Ecto neural progenitor cell (in vitro differentiated cells): ENCODE data around the gene ANKRD13B.

ENCODE experiments used
- DNase-seq: peaks from one replicate; pipeline ENCODE4 v3.0.0-alpha.2; 2018; ENCODE audit warnings: low spot score

The ANKRD13B gene

DNA sequence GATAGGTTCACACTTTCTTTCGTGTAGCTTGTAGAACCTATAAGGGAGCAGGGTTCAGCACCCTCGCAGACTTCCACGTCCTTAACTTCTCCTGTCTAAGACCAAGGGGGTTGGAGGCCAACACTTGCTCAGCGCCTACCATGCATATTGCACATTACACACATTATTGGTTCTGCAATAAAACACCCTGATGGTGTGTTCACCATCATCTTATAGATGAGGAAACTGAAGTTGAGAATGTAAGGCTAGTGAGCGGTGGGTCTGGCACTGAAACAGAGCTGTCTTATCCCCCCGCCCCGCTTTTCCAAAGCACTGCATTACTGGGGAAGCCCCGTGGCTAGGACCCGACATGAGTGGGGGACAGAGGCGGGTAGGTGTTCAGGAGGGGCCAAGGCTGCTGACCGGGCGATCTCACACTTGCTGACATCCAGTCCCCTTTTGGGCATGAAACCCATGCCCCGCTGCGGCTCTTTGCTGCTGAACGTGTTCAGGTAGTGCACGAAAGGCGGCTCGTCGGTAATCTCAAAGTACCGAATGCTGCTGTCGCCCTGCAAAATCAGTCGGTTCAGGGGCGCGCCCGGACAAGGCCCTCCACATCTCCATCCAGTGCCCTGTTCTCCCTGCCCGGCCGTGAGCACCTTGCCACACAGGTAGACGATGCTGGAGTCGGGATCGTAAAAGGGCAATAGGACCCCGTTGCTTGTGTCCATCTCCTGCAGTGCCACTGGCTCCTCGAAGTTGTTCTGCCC lies 23.5 kb downstream of the ANKRD13B start:
- no peak for DNase-seq

GRCh38 chr17:29617125-29617480 lies 24.2 kb downstream of the ANKRD13B start:
- peak; percentile 91 for DNase-seq

DNA sequence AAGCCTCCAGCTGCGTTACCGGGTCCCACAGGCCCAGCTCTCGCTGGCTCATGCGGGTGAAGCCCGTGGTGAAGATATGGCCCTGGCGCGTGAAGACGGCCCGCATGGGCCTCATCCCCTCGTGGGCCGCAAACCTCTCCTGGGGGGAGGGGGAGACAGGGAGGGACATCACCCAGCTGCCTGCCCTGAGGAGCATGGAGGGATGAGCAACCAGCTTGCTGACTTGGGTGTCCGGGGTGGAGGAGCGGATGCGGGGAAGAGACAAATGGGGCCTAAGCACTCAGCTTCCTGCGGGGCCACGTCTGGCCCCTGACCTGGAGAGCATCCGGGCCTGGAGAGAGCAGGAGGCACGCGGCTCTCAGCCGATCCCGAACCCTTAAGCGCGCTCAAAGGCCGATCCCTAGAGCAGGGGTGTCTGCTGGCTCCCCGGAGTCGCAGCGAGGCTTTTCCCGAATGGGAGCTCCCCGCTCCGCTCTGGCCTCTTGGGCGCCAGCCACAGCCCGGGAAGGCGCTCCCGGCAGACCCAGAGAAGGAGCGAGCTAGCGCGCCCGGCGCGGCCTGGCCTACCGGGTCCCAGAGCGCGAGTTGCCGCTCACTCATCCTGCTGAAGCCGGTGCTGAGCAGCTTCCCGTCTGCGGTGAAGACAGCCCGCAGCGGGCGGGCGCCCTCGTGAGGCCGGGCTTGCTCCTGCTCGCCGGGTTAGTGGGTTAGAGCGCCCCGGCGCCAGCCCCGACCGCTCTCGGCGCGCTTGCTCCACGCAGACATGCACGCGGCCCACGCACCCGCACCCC lies 24.7 kb downstream of the ANKRD13B start:
- peak; percentile 87 for DNase-seq

DNA sequence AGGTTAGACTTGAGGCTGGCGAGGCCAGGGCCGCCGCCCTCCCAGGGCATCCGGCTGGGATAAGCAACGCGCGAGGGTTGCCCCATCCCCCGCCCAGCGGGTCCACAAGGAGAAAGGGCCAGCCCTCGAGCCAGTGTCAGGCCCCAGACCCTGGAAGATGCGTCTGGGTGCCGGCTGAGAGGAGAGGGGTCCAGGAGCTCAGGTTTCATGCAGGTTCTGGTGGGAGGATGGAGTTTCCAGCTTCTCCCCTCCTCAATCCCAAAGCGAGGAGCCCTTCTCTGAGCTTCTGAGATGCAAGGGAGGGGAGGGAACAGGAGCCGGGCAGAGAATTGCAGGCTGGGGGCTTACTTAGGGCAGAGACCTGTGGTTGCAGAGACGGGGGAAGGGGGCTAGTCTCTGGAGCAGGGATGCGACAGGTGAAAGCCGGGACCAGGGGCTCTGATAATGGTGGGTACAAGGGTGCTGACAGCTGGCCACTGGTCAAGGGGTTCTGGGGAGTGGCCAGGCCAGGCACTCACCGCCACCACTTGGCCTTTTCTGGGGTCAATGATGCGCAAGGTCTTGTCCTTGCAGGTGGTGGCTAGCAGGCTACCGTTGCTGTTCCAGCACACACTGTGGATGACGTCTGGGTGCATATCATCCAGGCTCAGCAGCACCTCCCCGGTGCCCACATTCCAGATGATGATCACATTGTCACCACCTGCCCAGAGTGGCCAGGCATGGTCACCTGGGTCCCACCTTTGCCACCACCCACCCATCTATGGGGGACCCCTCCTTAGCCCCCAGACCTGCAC lies 25.5 kb downstream of the ANKRD13B start:
- DNase-seq: no peak

GRCh38 chr17:29619251-29619650 lies 26.3 kb downstream of the ANKRD13B start:
- peak; percentile 57 for DNase-seq

DNA sequence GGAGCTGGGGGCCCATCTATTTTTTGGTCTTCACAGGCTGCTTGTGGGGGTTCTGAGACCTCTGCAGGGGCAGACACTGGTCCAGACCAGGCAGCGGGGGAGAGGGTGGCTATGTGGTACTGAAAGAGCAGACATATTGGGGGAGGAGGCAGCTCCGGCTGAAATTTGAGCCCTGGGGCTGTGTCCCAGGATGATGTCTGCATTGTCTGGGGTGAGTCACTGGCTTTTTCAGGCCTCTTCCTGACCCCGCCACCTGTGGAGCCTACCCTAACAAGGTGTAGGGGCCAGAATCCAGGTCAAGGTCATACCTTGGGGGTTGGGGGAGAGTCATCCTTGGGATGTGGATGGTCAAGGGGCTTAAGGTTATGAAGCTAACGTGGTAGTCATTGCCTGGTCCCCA lies 27.3 kb downstream of the ANKRD13B start:
- DNase-seq: no peak

GRCh38 chr17:29620779-29621500 lies 28.0 kb downstream of the ANKRD13B start:
- no peak for DNase-seq

DNA sequence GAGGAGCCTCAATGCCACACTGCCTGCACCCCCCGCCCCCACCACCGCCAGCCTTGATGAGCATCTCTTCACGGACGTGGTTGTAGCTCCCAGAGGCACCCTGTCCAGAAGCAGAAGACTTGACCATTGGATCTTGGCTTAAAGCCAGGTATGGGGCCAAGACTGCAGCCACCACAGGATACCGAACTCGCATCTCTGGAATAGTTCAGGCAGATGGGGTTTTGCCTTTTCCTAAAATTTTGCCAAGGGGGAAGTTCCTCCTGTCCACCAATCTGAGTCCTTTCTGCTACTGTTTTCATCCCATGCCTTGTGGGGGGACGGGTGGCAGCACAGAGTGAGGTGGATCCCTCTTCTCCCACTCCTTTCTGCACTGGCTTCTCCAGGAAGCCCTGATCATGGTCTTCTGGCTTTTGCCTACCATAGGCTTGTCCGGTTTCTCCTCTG lies 28.8 kb downstream of the ANKRD13B start:
- DNase-seq: peak; percentile 51

DNA sequence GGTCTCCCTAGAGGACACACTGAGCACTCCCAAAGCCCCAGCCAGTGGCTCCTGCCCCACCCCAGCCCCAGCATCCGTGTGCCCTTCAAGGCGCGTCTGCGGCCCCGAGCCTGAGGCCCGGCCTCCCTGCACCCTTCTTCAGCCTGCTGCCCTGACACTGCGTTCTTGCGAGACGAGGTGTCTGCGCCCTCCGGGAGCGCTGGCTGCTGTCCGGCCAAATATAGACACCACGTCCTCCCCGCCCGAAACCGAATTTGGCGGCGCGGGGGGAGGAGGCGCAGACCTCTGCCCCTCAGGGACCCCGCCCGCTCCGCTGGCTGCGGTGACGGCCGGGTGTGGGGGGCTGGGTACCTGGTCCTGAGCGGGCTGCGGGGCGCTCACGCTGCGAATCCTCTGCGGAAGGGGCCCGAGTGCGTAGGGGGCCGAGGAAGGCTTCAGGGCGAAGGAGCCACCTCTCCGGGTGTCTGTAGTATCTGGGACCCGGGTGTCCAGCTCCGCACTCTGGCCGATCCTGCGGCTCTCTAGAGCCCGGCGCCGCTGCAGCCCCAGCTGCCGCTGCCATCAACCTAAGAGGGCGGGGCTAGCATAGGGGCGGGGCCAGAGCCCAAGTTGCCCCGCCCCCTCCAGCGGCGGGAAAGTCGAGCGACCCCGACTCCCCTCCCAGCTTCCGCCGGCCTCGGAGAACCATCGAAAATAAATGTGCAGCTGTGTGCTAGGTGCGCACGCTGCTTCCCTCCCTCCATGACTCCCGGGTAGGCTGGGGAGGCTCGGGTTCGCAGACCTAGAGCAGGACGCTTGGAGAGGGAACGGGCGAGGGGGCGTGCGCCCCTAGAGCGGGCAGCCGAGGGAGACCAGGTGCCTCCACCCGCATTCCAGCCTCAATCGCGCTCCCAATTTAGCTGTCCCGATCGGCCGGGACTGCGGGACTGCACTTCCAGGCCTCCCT lies 29.7 kb downstream of the ANKRD13B start, which contains the start of gene CORO6:
CORO6 (minus strand) TSS at position 576 of the 946 bp plus-strand sequence. CDS start 1,491 bp downstream, outside the sequence.
- peak; percentile 93 for DNase-seq

DNA sequence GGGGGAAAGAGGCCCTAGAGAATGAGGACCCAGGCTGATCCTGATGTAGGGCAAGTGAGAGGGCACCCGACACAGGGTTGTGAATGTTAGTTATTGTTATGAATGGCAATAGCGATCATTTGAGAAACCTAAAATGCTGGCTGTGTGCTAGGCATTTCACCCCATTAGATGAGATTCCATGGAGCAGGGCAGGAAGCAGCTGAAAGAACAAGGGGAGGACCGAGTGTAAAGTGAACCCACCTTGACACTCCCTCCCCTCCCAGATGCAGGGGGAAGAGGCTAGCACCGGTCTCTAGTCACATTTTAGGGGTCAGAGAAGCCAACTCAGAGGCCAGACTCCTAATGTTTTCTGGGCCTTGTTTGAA lies 30.3 kb downstream of the ANKRD13B start:
- DNase-seq: no peak

DNA sequence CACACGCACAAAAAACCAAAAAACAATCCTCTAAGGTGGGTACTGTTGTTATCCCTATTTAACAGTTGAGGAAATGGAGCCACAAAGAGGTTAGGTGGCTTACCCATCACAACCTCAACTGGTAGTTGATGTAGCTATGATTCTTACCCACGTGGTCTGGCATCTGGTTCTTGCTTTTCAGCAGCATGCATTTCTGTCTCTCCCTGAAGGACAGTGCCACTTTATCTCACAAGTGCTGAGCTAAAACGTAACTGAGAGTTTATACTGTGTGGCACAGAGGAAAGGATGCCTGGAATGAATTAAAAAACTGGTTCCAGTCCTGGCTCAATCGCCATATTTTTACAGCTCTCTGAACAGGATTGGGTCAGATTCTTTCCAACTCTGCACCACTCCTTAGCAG lies 31.7 kb downstream of the ANKRD13B start:
- DNase-seq: no peak

DNA sequence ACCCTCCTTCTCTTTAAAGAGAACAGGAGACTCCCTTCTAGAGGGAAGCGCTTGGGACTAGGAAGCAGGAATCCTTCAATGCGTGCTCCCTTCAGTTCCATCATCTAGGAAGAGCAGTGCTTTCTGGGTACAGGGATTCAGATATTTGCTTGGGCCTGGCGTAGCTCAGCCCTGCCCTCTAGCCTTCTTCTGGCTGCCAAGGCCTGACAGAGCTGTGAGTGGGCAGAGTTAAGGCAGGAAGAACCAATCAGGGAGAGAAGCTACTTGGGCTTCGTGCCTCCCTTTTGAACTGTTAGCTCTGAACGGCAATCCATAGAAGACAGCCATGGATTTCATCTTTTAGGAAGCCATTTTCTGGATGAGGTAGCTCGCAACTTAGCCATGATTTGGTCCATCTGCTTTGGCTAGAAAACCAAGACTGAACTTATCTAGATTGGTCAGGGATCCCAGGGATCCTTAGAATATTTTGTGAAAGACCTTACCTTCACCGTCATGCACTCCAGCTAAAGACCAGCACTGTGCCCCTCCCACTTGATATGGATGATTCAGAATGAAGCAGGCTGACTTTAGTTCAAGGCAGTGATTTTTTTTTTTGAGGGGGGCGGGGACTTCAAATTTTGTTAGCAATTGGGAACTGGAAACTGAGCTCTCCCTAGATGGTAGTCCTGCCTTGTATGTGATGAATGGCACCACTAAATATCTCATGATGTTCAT lies 32.3 kb downstream of the ANKRD13B start:
- peak; percentile 51 for DNase-seq

GRCh38 chr17:29627951-29628350 lies 35.0 kb downstream of the ANKRD13B start:
- DNase-seq: no peak

- no peak for DNase-seq
Observed at GRCh38 chr17:29628644-29629043, 35.7 kb downstream of the ANKRD13B start.

- no peak for DNase-seq
Observed at GRCh38 chr17:29629839-29630238, 36.9 kb downstream of the ANKRD13B start.

- no peak for DNase-seq
Observed at GRCh38 chr17:29630630-29631193, 37.8 kb downstream of the ANKRD13B start.

GRCh38 chr17:29633886-29634285 lies 41.0 kb downstream of the ANKRD13B start:
- no peak for DNase-seq

DNA sequence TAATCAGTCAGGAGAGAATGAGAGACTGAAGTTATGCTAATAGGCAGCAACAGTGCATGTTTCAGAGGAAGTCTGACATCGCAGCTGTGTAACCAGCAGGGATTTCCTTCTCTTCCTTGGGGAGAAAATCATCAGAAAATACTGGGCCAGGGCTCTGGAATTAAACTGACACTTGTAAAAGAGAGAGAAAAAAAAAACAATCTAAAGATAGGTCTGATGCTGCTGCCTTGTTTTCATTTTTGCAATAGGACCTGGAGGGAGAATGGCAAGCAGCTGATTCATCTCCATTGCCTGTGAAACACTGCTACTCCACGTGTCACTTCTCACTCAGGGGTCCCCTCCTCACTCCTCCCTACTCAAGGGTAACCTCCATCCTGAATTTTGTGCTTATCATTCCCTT lies 47.5 kb downstream of the ANKRD13B start:
- no peak for DNase-seq

- no peak for DNase-seq
Observed at GRCh38 chr17:29640981-29641642, 48.2 kb downstream of the ANKRD13B start.
